ENCODE results near the gene P2RY6.

DNA sequence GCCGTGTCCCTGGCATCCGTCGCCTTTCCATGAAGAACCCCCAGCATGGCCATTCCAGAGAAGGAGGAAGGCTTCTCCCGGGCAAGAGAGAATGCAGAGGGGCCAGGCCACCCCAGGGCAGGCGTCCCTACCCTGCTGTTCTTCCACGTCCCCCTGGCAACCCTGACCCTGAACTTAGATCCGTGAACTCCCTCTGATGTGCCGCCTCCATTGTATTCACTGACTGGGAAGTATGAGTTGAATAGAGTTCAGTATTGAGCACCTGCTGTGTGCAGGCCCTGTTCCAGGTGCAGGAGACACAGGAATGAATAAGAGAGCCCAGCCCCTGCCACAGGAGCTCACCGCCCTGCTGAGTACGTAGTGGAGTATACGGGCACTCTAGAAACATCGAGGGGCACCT is 74.9 kb downstream of the P2RY6 start:
- TF ChIP-seq, protein P1, sequence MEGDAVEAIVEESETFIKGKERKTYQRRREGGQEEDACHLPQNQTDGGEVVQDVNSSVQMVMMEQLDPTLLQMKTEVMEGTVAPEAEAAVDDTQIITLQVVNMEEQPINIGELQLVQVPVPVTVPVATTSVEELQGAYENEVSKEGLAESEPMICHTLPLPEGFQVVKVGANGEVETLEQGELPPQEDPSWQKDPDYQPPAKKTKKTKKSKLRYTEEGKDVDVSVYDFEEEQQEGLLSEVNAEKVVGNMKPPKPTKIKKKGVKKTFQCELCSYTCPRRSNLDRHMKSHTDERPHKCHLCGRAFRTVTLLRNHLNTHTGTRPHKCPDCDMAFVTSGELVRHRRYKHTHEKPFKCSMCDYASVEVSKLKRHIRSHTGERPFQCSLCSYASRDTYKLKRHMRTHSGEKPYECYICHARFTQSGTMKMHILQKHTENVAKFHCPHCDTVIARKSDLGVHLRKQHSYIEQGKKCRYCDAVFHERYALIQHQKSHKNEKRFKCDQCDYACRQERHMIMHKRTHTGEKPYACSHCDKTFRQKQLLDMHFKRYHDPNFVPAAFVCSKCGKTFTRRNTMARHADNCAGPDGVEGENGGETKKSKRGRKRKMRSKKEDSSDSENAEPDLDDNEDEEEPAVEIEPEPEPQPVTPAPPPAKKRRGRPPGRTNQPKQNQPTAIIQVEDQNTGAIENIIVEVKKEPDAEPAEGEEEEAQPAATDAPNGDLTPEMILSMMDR (IDR thresholded peaks at IDR 0.05), result no peak
- TF ChIP-seq POLR2AphosphoS5 (IDR thresholded peaks at IDR 0.05) (no peak), POLR2A (IDR thresholded peaks at IDR 0.05) (no peak), EP300 (IDR thresholded peaks at IDR 0.05) (no peak)

Measured in suprapubic skin (tissue), 4 donors.